DOHH2 (cell line): ENCODE measurements around the gene COL5A1.

Experiments
- H3F3A ChIP-seq: fragments of 200-600 bp; sonication (generic), shearing (Covaris generic); 2 replicates; pipeline ENCODE4 v1.6.0; 2016; ENCODE audit warnings: antibody characterized with exemption, mild to moderate bottlenecking; ENCODE audit not compliant: control insufficient read depth, insufficient read depth
- H3K27ac ChIP-seq: fragments of 200-600 bp; sonication (generic); 2 replicates; pipeline ENCODE4 v1.5.1; 2014; ENCODE audit warnings: low read depth, mild to moderate bottlenecking, low read length, moderate library complexity
- H3K27me3 ChIP-seq: fragments of 200-600 bp; sonication (generic); 2 replicates; pipeline ENCODE4 v1.6.1; 2014; ENCODE audit warnings: mild to moderate bottlenecking, low read length, mixed read lengths; ENCODE audit not compliant: control insufficient read depth
- H3K36me3 ChIP-seq: fragments of 200-600 bp; sonication (generic); 2 replicates; pipeline ENCODE4 v1.6.1; 2014; ENCODE audit warnings: mild to moderate bottlenecking, low read length, moderate library complexity, mixed read lengths; ENCODE audit not compliant: control insufficient read depth
- H3K4me1 ChIP-seq: fragments of 200-600 bp; sonication (generic); 2 replicates; pipeline ENCODE4 v1.6.1; 2014; ENCODE audit warnings: mild to moderate bottlenecking, low read length, mixed read lengths; ENCODE audit not compliant: control insufficient read depth
- H3K4me2 ChIP-seq: fragments of 200-600 bp; sonication (generic); 2 replicates; pipeline ENCODE4 v1.6.0; 2014; ENCODE audit warnings: mild to moderate bottlenecking, low read length, moderate library complexity
- H3K4me3 ChIP-seq: fragments of 200-600 bp; sonication (generic); 2 replicates; pipeline ENCODE4 v1.5.1; 2014; ENCODE audit warnings: mild to moderate bottlenecking, low read length, mixed read lengths
- H3K79me2 ChIP-seq: fragments of 200-600 bp; sonication (generic); 2 replicates; pipeline ENCODE4 v1.6.1; 2014; ENCODE audit warnings: mild to moderate bottlenecking, low read length, mixed read lengths; ENCODE audit not compliant: control insufficient read depth
- H3K9me2 ChIP-seq: fragments of 200-600 bp; sonication (generic); replicated peaks from 2 replicates; pipeline ENCODE4 v1.6.1; 2014; ENCODE audit warnings: mild to moderate bottlenecking, low read length, mixed read lengths; ENCODE audit not compliant: control insufficient read depth
- H3K9me3 ChIP-seq: fragments of 200-600 bp; sonication (generic); 2 replicates; pipeline ENCODE4 v1.6.1; 2014; ENCODE audit warnings: antibody characterized with exemption, low read length, mixed read lengths; ENCODE audit not compliant: control insufficient read depth, insufficient read depth
- H4K20me1 ChIP-seq: fragments of 200-600 bp; sonication (generic); 2 replicates; pipeline ENCODE4 v1.6.0; 2014; ENCODE audit warnings: low read depth, mild to moderate bottlenecking, antibody characterized with exemption, low read length, moderate library complexity; ENCODE audit not compliant: control insufficient read depth, insufficient read depth
- CTCF ChIP-seq: fragments of 200-600 bp; sonication (generic); IDR thresholded peaks from one replicate; pipeline ENCODE4 v1.5.1; 2014; ENCODE audit warnings: antibody characterized with exemption, mild to moderate bottlenecking, low read depth, low read length; ENCODE audit not compliant: poor library complexity, severe bottlenecking
- EZH2phosphoT487 ChIP-seq: fragments of 200-600 bp; sonication (generic); IDR thresholded peaks from 2 replicates; pipeline ENCODE4 v1.6.1; 2017; ENCODE audit warnings: borderline replicate concordance, mild to moderate bottlenecking, antibody characterized with exemption, low read length, moderate library complexity, mixed read lengths

The COL5A1 gene

GRCh38 chr9:134835987-134836386 is 194.4 kb downstream of the COL5A1 start:
- no peaks in the 10 kb centered on the region for H3K27me3 ChIP-seq
- H3K36me3 ChIP-seq, result no peaks in the 10 kb centered on the region
- H3F3A ChIP-seq, result no peaks in the 10 kb centered on the region
- no peak overlapping the region for H3K4me3 ChIP-seq
- no peaks in the 10 kb centered on the region for H3K9me3 ChIP-seq
- no peak overlapping the region for H3K27ac ChIP-seq
- no peaks in the 10 kb centered on the region for H4K20me1 ChIP-seq
- no peaks in the 10 kb centered on the region for H3K4me1 ChIP-seq
- no peak for TF ChIP-seq EZH2phosphoT487
- TF ChIP-seq CTCF, result no peak
- H3K4me2 ChIP-seq, result no peak overlapping the region
- H3K79me2 ChIP-seq, result no peaks in the 10 kb centered on the region
- H3K9me2 ChIP-seq, result no peaks in the 10 kb centered on the region

GRCh38 chr9:134836406-134836970 is 194.9 kb downstream of the COL5A1 start:
- Histone ChIP-seq H3K27ac (no peak overlapping the region), H3K9me3 (no peaks in the 10 kb centered on the region), H3K4me3 (no peak overlapping the region), H4K20me1 (no peaks in the 10 kb centered on the region), H3K9me2 (no peaks in the 10 kb centered on the region), H3K79me2 (no peaks in the 10 kb centered on the region), H3K36me3 (no peaks in the 10 kb centered on the region), H3K27me3 (no peaks in the 10 kb centered on the region), H3F3A (no peaks in the 10 kb centered on the region), H3K4me2 (no peak overlapping the region), H3K4me1 (no peaks in the 10 kb centered on the region)
- TF ChIP-seq CTCF (no peak), EZH2phosphoT487 (no peak)

- Histone ChIP-seq H3K4me2 (no peak overlapping the region), H3K9me2 (no peaks in the 10 kb centered on the region), H3K9me3 (no peaks in the 10 kb centered on the region), H3K27ac (no peak overlapping the region), H3K79me2 (no peaks in the 10 kb centered on the region), H3K4me1 (no peaks in the 10 kb centered on the region), H3F3A (no peaks in the 10 kb centered on the region), H4K20me1 (no peaks in the 10 kb centered on the region), H3K36me3 (no peaks in the 10 kb centered on the region), H3K4me3 (no peak overlapping the region), H3K27me3 (no peaks in the 10 kb centered on the region)
- TF ChIP-seq EZH2phosphoT487 (no peak), CTCF (no peak)
Measured at GRCh38 chr9:134837529-134837928, 195.9 kb downstream of the COL5A1 start.
